Heart left ventricle (tissue), 16 donors: ENCODE data around the gene ZNF74. TPM values are rescaled to one million over a fixed set of nuclear protein-coding genes. Genes with fewer than 3 reads are reported as not detected.
"Not testable (repeated sequence)": the region's sequence is repeated elsewhere in the genome, so short reads cannot be mapped to it uniquely, and the experiment has no call there.

ENCODE experiments used
- ATAC-seq, 4 donors: fragments of 200-7000 bp; cut with Tn5 transposase; one replicate each; pipeline ENCODE4 v1.9.1; 2020 to 2022; ENCODE audit warnings: moderate library complexity in 4 of 4, mild to moderate bottlenecking in 3 of 4, moderate number of reproducible peaks in 1 of 4
- DNase-seq, 5 donors: peaks; one replicate each; pipeline ENCODE4 v3.0.0-alpha.2; 2020
- H3K27ac ChIP-seq, 12 donors: fragments of 200-600 bp; sonication (generic) in 4 of 12; one replicate each; pipeline versions ENCODE4 v1.5.0 to v1.8.0; 2016 to 2022; ENCODE audit warnings: mild to moderate bottlenecking in 2 of 12
- H3K27me3 ChIP-seq, 9 donors: fragments of 200-600 bp; sonication (generic) in 2 of 9; one replicate each; pipeline versions ENCODE4 v1.5.1 to v1.8.0; 2016 to 2022; ENCODE audit warnings: mild to moderate bottlenecking in 3 of 9
- H3K36me3 ChIP-seq, 9 donors: fragments of 200-600 bp; sonication (generic) in 2 of 9; one replicate each; pipeline versions ENCODE4 v1.5.0 to v1.8.0; 2018 to 2022; ENCODE audit warnings: mild to moderate bottlenecking in 2 of 9
- H3K4me1 ChIP-seq, 12 donors: fragments of 200-600 bp; sonication (generic) in 4 of 12; one replicate each; pipeline versions ENCODE4 v1.5.0 to v1.8.0; 2016 to 2022; ENCODE audit warnings: mild to moderate bottlenecking in 3 of 12
- H3K4me3 ChIP-seq, 12 donors: fragments of 200-600 bp; sonication (generic) in 4 of 12; one replicate each; pipeline versions ENCODE4 v1.5.0 to v1.8.0; 2017 to 2022; ENCODE audit warnings: mild to moderate bottlenecking in 9 of 12, moderate library complexity in 4 of 12
- H3K9me3 ChIP-seq, 12 donors: fragments of 200-600 bp; sonication (generic) in 4 of 12; one replicate each; pipeline versions ENCODE4 v1.5.0 to v1.8.0; 2016 to 2022; ENCODE audit warnings: mild to moderate bottlenecking in 1 of 12
- POLR2A ChIP-seq, 2 donors: fragments of 450-650 bp; IDR thresholded peaks; one replicate each; pipeline ENCODE4 v1.6.1; 2017; ENCODE audit warnings: antibody characterized with exemption in 2 of 2, mild to moderate bottlenecking in 2 of 2, moderate library complexity in 2 of 2
- WGBS, 4 donors: extraction: QIAGEN DNeasy Blood & Tissue Kit in 2 of 4; methylation state at CpG; one replicate each; pipeline versions ENCODE4 v1.1.5 to v1.1.7; 2013 to 2018; 5-methylcytosine and 5-hydroxymethylcytosine counted together
- intact Hi-C, 10 donors: fragments of 100-400 bp; cut with DNase I; formaldehyde crosslinking; loops; one replicate each; pipeline versions ENCODE4 v1.11.1 to v1.14.2; 2022
- polyA plus RNA-seq, 2 donors: library from polyadenylated mRNA; stranded (reverse); fragments of 200-250 nt; gene quantifications; one replicate each; pipeline ENCODE4 v1.2.3, GENCODE V29; 2013
- total RNA-seq, 9 donors: library from RNA; depleted of rRNA in 2 of 9; stranded (reverse); fragments of >200 nt in 2 of 9; fragmentation: NEBNext Ultra II Directional in 3 of 9; extraction: Animal tissue kit (Norgen Biotek cat#: 25700) in 3 of 9; gene quantifications; one replicate each; pipeline versions ENCODE4 v1.1.0 to v1.2.4, GENCODE V29; 2016 to 2023
- TF ChIP-seq, protein P1 (sequence below), 12 donors: fragments of 200-600 bp; sonication (generic) in 4 of 12; IDR thresholded peaks; one replicate each; pipeline versions ENCODE4 v1.5.0 to v1.8.0; 2018 to 2022; ENCODE audit warnings: antibody characterized with exemption in 12 of 12, mild to moderate bottlenecking in 5 of 12
- donor health status: ischemic (EF 13 %, LVEDD 7.1; RV severe dilation, severe dysfunction).
- donor health status: healthy with polysubstance abuse.
- donor health status: DM: no; HTN: yes; CAD: no.
- donor health status: DM: no; HTN: no; CAD: no.
- donor health status: ischemic (EF 25% LVEDD 6.9; RV normal size, moderate dysfunction).
- donor health status: ischemic (EF 25% LVEDD 5.7; RV mildly dilated, moderate dysfunction).
- donor health status: healthy.
- donor health status: DM: yes; HTN: yes; CAD: no.
- donor health status: ischemic (EF 35%, LVEDD 5.7; RV mildly dilated, moderate dysfunction).
- donor health status: nonischemic (EF 11% LVEDD 7.7; RV severe dilation, severe dysfunction).
- donor health status: DM: yes; HTN: yes; CAD: no.
- donor health status: PGD.
- donor health status: ischemic (EF 29% LVEDD 5.4; RV normal size, mild dysfunction).
- donor health status: nonischemic (EF 23%, LVEDD 6.1; RV moderate dilation, normal function).

The ZNF74 gene
- total and polyA plus RNA-seq, 11 donors, result 2.1 to 6.5 (median 4.4) TPM

DNA sequence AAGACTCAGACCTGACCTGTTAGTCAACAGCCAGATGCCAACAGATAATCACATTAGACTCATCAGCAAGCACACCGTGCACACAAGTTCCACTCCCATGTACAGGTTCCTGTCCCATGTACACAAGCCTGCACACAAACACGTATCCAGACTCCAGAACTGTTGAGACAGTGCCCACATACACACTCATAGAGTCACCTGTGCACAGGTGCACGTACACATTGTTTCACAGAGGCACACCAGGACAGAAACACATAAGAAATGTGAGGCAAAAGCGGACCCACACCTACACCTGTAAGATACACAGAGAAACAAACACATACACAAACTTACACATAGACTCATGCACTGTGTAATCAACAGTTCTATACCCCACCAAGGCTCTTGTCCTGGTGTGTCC is 2.7 kb upstream of the ZNF74 start:
- H3K4me1 ChIP-seq, result peaks cover 0 to 25% (median 11%) of the 10 kb centered on the region in 12 donors
- intact Hi-C loops, result loop anchor here in 1 of 10 donors (5.0 kb wide), 1 partner anchor 69 kb away; the partner anchor contains the start of gene DGCR6L

GRCh38 chr22:20392365-20392881 is 1.5 kb upstream of the ZNF74 start:
- intact Hi-C loops, result loop anchor here in 1 of 10 donors (5.0 kb wide), 1 partner anchor 70 kb away; the partner anchor contains the start of gene DGCR6L
- not testable (repeated sequence) for H3K4me3 ChIP-seq, H3K9me3 ChIP-seq, H3K27me3 ChIP-seq, H3K27ac ChIP-seq, H3K36me3 ChIP-seq, DNase-seq, ATAC-seq
- peaks cover 0 to 30% (median 14%) of the 10 kb centered on the region in 12 donors for H3K4me1 ChIP-seq
- 97 to 98% (median 97%) methylated on average over 30 to 53 of the region's 53 CpGs for WGBS, 4 donors

More for the DNA sequence above, 2.7 kb upstream of the ZNF74 start:
- WGBS, 4 donors, result 84 to 87% (median 86%) methylated on average over 4 of the region's 4 CpGs
- TF ChIP-seq, protein P1, sequence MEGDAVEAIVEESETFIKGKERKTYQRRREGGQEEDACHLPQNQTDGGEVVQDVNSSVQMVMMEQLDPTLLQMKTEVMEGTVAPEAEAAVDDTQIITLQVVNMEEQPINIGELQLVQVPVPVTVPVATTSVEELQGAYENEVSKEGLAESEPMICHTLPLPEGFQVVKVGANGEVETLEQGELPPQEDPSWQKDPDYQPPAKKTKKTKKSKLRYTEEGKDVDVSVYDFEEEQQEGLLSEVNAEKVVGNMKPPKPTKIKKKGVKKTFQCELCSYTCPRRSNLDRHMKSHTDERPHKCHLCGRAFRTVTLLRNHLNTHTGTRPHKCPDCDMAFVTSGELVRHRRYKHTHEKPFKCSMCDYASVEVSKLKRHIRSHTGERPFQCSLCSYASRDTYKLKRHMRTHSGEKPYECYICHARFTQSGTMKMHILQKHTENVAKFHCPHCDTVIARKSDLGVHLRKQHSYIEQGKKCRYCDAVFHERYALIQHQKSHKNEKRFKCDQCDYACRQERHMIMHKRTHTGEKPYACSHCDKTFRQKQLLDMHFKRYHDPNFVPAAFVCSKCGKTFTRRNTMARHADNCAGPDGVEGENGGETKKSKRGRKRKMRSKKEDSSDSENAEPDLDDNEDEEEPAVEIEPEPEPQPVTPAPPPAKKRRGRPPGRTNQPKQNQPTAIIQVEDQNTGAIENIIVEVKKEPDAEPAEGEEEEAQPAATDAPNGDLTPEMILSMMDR (IDR thresholded peaks at IDR 0.05), result no peak
- TF ChIP-seq POLR2A (IDR thresholded peaks at IDR 0.05), result no peak
- no peak overlapping the region for H3K27ac ChIP-seq
- no peaks in the 10 kb centered on the region for H3K36me3 ChIP-seq
- ATAC-seq (no peak), DNase-seq (no peak)
- no peak overlapping the region for H3K4me3 ChIP-seq
- H3K27me3 ChIP-seq, result peaks cover 0 to 7% (median 0%) of the 10 kb centered on the region in 9 donors
- no peaks in the 10 kb centered on the region for H3K9me3 ChIP-seq

DNA sequence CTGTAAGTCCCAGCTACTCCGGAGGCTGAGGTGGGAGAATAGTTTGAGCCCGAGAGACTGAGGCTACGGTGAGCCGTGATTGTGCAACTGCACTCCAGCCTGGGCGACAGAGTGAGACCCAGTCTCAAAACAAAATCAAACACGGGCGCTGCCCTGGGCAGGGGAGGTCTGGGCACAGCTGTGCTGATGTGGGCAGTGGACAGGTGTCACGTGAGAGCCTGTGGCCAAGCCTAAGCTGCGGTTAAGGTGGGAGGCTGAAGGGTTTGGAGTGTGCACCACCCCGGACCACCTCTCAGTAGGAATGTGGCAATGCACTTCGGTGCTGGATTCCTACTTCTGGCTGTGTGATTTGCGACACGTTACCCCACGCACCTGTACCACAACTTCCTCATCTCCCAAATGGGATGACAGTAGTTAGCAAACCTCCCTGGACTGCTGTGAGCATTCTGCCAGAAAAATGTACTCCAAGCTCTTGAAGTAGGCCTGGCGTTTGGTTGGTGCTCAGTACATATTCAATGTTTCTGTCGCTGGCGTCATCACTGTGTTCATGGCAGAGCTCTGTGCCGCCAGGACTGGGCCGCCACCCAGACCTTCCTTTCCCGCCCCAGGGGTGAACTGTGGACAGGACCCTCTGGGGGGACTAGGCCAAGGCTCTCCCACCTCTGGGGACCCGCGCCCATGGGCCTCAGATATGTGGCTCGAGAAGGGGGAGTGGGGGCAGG is 807 bp upstream of the ZNF74 start:
- intact Hi-C loops, result loop anchor here in 1 of 10 donors (5.0 kb wide), 1 partner anchor 71 kb away; the partner anchor contains the start of gene DGCR6L
- peaks cover 0 to 30% (median 14%) of the 10 kb centered on the region in 12 donors for H3K4me1 ChIP-seq
- H3K27me3 ChIP-seq, result no peaks in the 10 kb centered on the region
- H3K4me3 ChIP-seq, result peak overlapping the region; percentile 58 to 96 (median 76)
- no peaks in the 10 kb centered on the region for H3K36me3 ChIP-seq
- TF ChIP-seq, protein P1 (IDR thresholded peaks at IDR 0.05), result no peak
- TF ChIP-seq POLR2A (IDR thresholded peaks at IDR 0.05), result no peak
- 93 to 97% (median 95%) methylated on average over 22 to 23 of the region's 23 CpGs for WGBS, 4 donors
- no peaks in the 10 kb centered on the region for H3K9me3 ChIP-seq
- ATAC-seq (peak in 3 of 4 donors; percentile 1 to 18 (median 6)), DNase-seq (peak in 2 of 5 donors; percentile 27 to 31)
- peak overlapping the region; percentile 11 to 88 (median 69) for H3K27ac ChIP-seq

- intact Hi-C loops, result no loop called here
- H3K27me3 ChIP-seq, result no peaks in the 10 kb centered on the region
- no peak for DNase-seq
- no peaks in the 10 kb centered on the region for H3K36me3 ChIP-seq
- 84 to 87% (median 84%) methylated on average over 20 of the region's 20 CpGs for WGBS, 4 donors
- peak overlapping the region in 4 of 12 donors; percentile 66 to 88 (median 86) for H3K4me3 ChIP-seq
- no peak overlapping the region for H3K27ac ChIP-seq
- TF ChIP-seq, protein P1 (IDR thresholded peaks at IDR 0.05), result no peak
- TF ChIP-seq POLR2A (IDR thresholded peaks at IDR 0.05), result no peak
- H3K4me1 ChIP-seq, result peaks cover 0 to 30% (median 14%) of the 10 kb centered on the region in 12 donors
- no peak for ATAC-seq
- no peaks in the 10 kb centered on the region for H3K9me3 ChIP-seq
Observed at GRCh38 chr22:20395181-20395906, 1.4 kb downstream of the ZNF74 start.
